Stimulated activated CD4-positive, alpha-beta T cell treated with anti-CD3 and anti-CD28 coated beads, Interleukin-15, amount 100 ng/mL, for 48 hours (primary cell): Measurements from ENCODE around the gene KCNJ15.
"Not testable (repeated sequence)": the region's sequence is repeated elsewhere in the genome, so short reads cannot be mapped to it uniquely, and the experiment has no call there.

Experiments
- DNase-seq, 2 donors: peaks; one replicate each; pipeline ENCODE4 v3.0.0-alpha.2; 2020; ENCODE audit warnings: low read depth in 2 of 2

The KCNJ15 gene

GRCh38 chr21:38244885-38245869, 11.6 kb upstream of the KCNJ15 start:
- peak; percentile 56 to 62 for DNase-seq

- no peak for DNase-seq
Measured at GRCh38 chr21:38246511-38246910, 10.3 kb upstream of the KCNJ15 start.

GRCh38 chr21:38247054-38247453, 9.7 kb upstream of the KCNJ15 start:
- not testable (repeated sequence) for DNase-seq

DNA sequence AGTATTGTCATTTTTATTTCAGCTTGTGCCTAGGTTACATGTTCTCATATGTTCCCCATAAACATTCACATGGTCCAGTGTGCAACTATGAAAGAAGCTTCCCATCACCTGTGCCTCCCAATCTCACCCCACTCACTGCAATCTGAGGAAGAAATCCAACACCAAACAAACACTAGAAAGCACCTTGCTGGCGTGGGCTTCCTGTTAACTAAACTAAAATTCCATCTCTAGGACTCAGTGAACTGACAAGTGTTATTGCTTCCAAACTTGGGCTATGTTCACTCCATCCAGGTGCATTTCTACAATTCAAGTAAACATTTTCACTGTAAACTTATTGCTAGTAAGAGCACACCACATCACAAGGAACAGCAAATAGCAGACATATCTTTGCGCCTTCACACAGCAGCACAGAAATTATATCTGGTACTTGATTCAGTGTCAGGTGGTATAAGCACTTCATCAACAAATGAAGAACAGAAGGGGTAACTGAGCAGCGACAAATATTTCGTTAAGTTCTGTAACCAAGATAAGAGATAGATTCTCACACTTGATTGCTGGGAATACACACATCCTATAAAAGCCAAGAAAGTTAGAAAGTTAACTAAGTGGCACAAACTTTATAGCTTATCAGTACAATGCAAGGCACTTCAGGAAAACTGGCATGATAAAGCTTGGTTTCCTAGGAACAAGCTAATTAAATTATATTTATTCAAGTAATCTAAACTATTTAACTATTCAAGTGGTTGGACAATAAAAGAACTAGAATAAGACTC, 8.9 kb upstream of the KCNJ15 start:
- no peak for DNase-seq

GRCh38 chr21:38249256-38249655, 7.5 kb upstream of the KCNJ15 start:
- no peak for DNase-seq

GRCh38 chr21:38249696-38250278, 7.0 kb upstream of the KCNJ15 start:
- DNase-seq = no peak

DNA sequence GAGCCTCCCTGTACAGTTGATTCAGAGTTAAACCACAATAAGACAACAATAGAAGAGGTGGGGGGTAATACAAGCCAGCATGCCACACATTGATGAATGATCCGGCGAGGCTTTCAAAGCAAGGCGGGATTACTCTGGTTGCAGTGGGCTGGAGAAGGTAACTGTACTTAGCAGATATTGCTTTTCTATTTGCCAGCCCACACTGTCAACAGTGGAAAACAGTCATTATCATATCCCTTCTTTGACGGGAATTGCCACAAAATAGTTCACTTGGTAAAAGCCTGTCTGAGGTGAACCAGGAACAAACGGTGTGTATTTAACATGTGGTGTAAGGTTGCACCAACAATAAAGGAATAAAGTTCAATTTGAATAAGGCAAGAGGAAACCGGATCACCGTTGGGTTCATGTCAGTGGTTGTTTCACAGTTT, 5.8 kb upstream of the KCNJ15 start:
- no peak for DNase-seq

DNA sequence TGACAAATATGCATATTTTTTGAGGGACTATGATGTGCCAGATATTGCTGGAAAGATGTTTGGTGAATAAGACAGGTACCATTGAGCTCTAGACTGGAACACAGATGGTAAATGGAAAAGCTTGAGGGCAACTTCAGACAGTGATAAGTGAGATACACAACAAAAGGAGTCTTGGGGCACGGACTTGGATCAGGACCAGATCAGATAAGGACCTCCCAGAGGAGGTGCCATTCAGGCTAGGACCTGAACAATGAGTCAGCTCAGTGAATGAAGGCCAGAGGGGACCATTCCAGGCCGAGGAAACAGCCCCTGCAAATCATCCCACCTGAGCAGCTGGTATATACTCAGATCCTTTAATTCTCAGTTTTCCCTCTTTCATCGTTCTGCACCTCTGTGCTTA, 1.8 kb upstream of the KCNJ15 start:
- DNase-seq = no peak

DNA sequence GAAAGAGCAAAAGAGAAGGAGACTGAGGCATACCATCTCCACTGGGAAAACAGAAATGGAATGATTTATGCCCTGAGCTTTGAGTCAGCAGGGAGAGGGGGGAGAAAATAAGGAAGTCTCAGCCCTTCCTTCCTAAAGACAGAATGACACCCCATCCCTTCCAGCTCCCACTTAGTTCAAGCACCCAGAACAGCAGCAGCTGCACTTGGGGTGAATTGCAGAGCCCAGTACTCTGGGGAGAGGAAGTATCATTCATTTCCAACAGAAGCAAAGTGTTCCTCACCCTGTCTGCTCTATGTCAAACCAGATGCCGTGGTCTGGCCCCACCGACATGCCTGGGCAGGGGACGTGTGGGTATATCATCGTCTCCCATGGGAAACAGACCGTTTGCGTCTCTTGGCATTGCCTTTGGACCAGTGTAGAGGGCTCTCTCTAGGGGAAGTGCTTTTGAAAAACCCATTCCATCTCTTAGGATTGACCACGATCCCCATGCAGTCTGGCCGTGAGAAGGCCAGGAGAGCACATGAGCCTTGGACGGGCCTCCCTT, 1.1 kb upstream of the KCNJ15 start:
- DNase-seq = no peak

DNA sequence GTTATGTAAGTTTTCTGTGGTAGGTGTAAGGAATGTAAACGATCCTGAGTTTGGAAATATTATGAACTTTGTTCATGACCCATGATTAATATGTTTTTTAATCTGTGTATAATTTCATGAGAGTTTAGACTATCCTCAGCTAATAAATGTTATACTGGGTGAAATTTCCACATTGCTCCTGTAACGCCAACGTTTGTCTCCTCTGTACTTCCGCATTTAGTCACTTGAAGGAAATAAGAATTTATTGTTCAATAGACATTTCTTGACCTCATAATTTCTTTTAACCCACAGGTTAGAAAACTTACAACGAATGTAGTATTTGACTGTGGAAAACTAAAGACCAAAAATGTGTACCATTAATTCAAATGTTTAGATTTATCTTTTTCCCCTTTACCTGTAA, 876 bp downstream of the KCNJ15 start:
- DNase-seq = no peak

DNA sequence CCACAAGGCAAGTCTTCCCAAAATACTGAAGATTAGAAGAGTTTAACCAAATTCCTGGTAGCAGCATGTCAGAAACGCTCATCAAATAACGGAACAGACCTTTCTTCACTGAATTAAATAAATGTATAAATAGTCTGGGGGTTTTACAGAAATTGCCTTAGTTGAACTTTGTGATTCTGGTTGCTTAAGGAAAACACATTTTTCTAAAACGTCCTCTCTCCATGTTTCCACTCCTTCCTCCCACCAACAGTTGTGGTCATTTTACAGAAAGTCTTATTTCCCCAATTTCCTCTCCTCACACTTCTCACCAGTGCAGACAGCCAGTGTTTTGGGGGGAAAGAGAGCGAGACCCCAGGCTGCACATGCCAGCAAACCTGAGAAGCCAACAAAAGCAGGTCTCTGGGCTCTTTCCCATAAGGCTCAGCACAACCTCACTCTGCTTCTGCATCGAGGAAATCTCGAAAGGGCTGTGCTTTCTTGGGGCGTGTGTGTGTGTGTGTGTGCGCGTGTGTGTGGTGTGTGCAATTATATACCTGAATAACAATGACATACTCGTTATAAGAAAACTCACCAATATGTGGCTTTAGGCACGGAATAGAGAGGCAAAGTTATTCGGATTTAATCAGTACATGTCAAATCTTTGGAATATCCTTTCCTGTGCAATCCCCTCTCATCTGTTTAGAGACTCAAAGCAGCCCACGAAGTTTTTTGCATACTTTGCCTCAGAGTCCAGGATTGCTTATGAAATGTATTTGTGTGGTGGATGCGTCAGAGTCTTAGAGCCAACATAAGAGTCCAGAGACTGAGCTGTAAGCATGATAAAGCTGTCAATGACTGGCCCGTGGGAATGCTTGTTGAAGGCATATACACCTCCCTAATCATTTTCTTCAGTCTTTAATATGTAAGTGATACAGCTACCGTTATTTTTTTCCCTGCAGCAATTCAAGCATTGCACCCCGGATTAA, 2.0 kb downstream of the KCNJ15 start:
- no peak for DNase-seq

DNA sequence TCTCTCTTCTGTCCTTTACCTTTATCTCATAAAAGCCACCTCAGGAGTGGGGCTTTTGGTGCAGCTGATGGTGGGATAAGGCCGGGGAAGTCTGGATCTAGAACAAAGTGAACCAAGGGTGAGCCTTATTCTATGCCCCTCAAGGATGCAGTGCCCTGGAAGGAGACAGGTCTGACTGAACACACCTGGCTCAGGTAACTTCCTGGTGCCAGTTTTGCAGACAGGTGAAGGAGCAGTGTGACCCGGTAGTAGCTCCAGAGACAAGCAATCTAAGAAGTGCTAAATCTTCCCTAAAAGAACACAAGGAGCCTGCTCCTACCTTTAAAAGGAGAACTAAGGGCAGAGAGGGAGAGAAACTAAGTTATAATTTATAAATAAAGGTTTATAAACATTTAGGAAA, 2.9 kb downstream of the KCNJ15 start:
- DNase-seq = no peak

DNA sequence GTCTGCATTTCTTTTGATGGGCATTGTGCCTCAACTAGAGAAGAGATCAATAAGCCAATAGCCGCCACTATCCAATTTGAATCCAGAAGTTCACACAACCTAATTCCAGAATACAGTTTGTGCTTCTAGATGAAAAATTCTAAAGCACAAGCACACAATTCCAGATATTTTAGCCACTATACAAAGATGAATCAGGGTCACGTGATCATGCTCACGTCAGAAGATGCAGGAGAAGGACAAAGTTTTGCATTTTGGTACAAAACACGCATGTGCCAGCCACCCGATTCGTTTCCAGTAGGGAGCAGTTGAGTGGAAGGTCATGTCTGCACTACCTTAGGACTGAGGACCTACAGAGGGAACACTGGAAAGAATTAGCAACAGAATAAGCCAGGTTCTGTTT, 3.6 kb downstream of the KCNJ15 start:
- DNase-seq = no peak

DNA sequence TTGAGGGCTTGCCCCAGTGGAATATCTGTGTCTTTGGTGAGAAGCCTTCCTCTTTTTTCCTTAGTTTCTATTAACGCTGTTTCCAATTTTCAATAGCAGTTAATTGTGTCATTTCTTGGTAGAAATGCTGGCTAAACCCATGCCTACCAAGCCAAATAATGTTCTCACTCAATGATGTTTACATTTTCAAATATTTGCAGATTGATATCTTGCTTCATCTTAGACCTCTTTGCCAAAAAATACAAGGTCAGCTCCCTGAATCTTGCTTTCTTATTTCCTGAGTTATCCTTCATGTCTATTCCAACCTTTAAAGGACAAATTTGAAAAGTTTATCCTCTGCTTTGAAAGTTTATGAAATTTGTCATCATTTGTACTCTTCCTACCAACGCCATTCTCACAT, 5.1 kb downstream of the KCNJ15 start:
- no peak for DNase-seq

DNA sequence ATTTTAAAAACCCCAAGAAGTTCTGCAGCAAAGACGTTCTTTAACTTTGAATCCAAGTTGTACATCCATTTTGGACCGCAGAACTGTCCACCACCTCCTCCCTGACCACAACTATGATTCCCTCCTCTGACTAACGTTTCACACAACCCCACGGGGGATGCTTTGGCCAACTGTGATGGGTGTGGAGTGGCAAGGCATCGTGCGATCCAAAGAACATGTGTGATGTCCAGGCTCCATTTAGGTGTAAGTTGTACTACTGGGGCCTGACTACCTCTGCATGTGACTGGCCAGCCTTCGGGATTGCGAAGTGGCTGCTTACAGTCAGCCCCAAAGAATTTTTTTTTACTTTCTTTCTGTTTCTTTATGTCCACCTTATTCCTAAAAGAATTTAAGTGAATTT, 6.7 kb downstream of the KCNJ15 start:
- DNase-seq = no peak

GRCh38 chr21:38264571-38264970, 7.8 kb downstream of the KCNJ15 start:
- DNase-seq = no peak

GRCh38 chr21:38265166-38265565, 8.4 kb downstream of the KCNJ15 start:
- no peak for DNase-seq

GRCh38 chr21:38266732-38267131, 9.9 kb downstream of the KCNJ15 start:
- no peak for DNase-seq

DNA sequence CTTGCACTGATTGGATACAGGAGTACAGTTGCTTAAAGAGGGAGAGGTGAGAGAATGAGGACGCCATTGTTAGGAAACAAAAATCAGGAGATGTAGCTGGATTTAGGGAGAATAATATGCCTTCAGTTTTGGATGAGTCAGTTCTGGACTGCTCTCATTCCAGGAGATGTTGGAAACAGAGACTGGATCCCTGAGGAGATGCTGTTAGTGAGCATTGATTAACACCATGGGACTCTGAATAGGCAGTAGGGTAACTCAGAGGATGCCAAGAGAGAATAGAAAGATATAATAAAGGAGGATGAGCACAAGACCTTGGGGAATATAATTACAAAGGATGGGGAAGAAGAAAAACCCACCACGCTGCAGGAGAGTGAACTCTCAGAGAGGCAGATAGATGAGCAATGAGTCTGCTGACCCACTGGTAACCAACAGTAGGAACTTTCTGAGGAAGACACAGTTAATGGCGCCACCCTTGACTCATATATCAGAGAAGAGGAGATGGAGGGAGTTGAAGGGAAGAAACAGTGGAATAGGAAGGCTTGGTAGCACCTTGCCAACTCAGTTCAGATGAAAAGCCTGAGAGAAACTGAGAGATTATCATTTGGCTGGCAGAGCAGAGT, 10.5 kb downstream of the KCNJ15 start:
- DNase-seq = no peak
